Heart right ventricle (tissue), 16 donors: ENCODE results near the gene SELENON. TPM values are rescaled to one million over a fixed set of nuclear protein-coding genes. Genes with fewer than 3 reads are reported as not detected.
A peak's percentile ranks its signal among the peaks of the same experiment; 100 is the strongest.

ENCODE experiments used
- ATAC-seq, 8 donors: fragments of 200-7000 bp; cut with Tn5 transposase; one replicate each; pipeline ENCODE4 v1.9.1; 2020; ENCODE audit warnings: mild to moderate bottlenecking in 8 of 8, moderate library complexity in 8 of 8, moderate number of reproducible peaks in 1 of 8
- DNase-seq, 2 donors: peaks; one replicate each; pipeline ENCODE4 v3.0.0-alpha.2; 2020
- H3K27ac ChIP-seq, 10 donors: fragments of 200-600 bp; sonication (generic) in 2 of 10; one replicate each; pipeline versions ENCODE4 v1.5.0 to v1.8.0; 2020 to 2022; ENCODE audit warnings: mild to moderate bottlenecking in 3 of 10
- H3K27me3 ChIP-seq, 7 donors: fragments of 200-600 bp; one replicate each; pipeline ENCODE4 v1.8.0; 2021 to 2022; ENCODE audit warnings: mild to moderate bottlenecking in 2 of 7
- H3K36me3 ChIP-seq, 9 donors: fragments of 200-600 bp; sonication (generic) in 1 of 9; one replicate each; pipeline versions ENCODE4 v1.5.0 to v1.8.0; 2020 to 2022; ENCODE audit warnings: mild to moderate bottlenecking in 2 of 9
- H3K4me1 ChIP-seq, 9 donors: fragments of 200-600 bp; sonication (generic) in 1 of 9; one replicate each; pipeline versions ENCODE4 v1.5.0 to v1.8.0; 2020 to 2022; ENCODE audit warnings: mild to moderate bottlenecking in 4 of 9
- H3K4me3 ChIP-seq, 10 donors: fragments of 200-600 bp; sonication (generic) in 2 of 10; one replicate each; pipeline versions ENCODE4 v1.5.0 to v1.8.0; 2020 to 2022; ENCODE audit warnings: mild to moderate bottlenecking in 7 of 10, moderate library complexity in 2 of 10
- H3K9me3 ChIP-seq, 11 donors: fragments of 200-600 bp in 10 of 11; sonication (generic) in 2 of 11; one replicate each; pipeline versions ENCODE4 v1.5.0 to v1.8.0; 2013 to 2022; ENCODE audit warnings: mild to moderate bottlenecking in 2 of 11, control low read depth in 1 of 11, moderate library complexity in 1 of 11
- WGBS, 2 donors: extraction: QIAGEN DNeasy Blood & Tissue Kit; methylation state at CpG; one replicate each; pipeline ENCODE4 v1.1.7; 2013; ENCODE audit warnings: inconsistent platforms in 1 of 2; 5-methylcytosine and 5-hydroxymethylcytosine counted together
- intact Hi-C, 10 donors: fragments of 100-400 bp; cut with DNase I; formaldehyde crosslinking; loops; one replicate each; pipeline versions ENCODE4 v1.11.1 to v1.14.2; 2022
- polyA plus RNA-seq, 2 donors: library from polyadenylated mRNA; stranded (reverse); fragments of 200-250 nt; gene quantifications; one replicate each; pipeline ENCODE4 v1.2.3, GENCODE V29; 2013
- total RNA-seq, 10 donors: library from RNA; stranded (reverse); fragmentation: NEBNext Ultra II Directional in 3 of 10; extraction: Animal tissue kit (Norgen Biotek cat#: 25700) in 3 of 10; gene quantifications; one replicate each; pipeline versions ENCODE4 v1.2.1 to v1.2.4, GENCODE V29; 2021 to 2023
- TF ChIP-seq, protein P1 (sequence below), 9 donors: fragments of 200-600 bp; sonication (generic) in 2 of 9; IDR thresholded peaks; one replicate each; pipeline versions ENCODE4 v1.5.0 to v1.8.0; 2021 to 2022; ENCODE audit warnings: antibody characterized with exemption in 9 of 9, mild to moderate bottlenecking in 5 of 9, moderate library complexity in 1 of 9
- donor health status: Arrhythmogenic right ventricular cardiomyopathy.
- donor health status: ischemic (EF 13 %, LVEDD 7.1; RV severe dilation, severe dysfunction).
- donor health status: healthy with polysubstance abuse.
- donor health status: DM: no; HTN: yes; CAD: no.
- donor health status: DM: no; HTN: no; CAD: no.
- donor health status: ischemic (EF 25% LVEDD 6.9; RV normal size, moderate dysfunction).
- donor health status: ischemic (EF 25% LVEDD 5.7; RV mildly dilated, moderate dysfunction).
- donor health status: healthy.
- donor health status: DM: yes; HTN: yes; CAD: no.
- donor health status: Ischemic cardiomyopathy.
- donor health status: ischemic (EF 35%, LVEDD 5.7; RV mildly dilated, moderate dysfunction).
- donor health status: nonischemic (EF 11% LVEDD 7.7; RV severe dilation, severe dysfunction).
- donor health status: DM: yes; HTN: yes; CAD: no.
- donor health status: PGD.
- donor health status: ischemic (EF 29% LVEDD 5.4; RV normal size, mild dysfunction).
- donor health status: nonischemic (EF 23%, LVEDD 6.1; RV moderate dilation, normal function).

The SELENON gene
- total and polyA plus RNA-seq, 12 donors: 32.5 to 75.1 (median 44.5) TPM

GRCh38 chr1:25758466-25759070, 41.4 kb upstream of the SELENON start:
- Histone ChIP-seq H3K27ac (no peak overlapping the region), H3K4me1 (peaks cover 0 to 8% (median 4%) of the 10 kb centered on the region in 9 donors), H3K27me3 (no peaks in the 10 kb centered on the region), H3K36me3 (peaks cover 0 to 33% (median 4%) of the 10 kb centered on the region in 9 donors), H3K9me3 (no peaks in the 10 kb centered on the region), H3K4me3 (no peak overlapping the region)
- ATAC-seq: no peak
- DNase-seq: no peak
- WGBS, 2 donors: 93 to 95% methylated on average over 15 of the region's 15 CpGs
- TF ChIP-seq, protein P1, sequence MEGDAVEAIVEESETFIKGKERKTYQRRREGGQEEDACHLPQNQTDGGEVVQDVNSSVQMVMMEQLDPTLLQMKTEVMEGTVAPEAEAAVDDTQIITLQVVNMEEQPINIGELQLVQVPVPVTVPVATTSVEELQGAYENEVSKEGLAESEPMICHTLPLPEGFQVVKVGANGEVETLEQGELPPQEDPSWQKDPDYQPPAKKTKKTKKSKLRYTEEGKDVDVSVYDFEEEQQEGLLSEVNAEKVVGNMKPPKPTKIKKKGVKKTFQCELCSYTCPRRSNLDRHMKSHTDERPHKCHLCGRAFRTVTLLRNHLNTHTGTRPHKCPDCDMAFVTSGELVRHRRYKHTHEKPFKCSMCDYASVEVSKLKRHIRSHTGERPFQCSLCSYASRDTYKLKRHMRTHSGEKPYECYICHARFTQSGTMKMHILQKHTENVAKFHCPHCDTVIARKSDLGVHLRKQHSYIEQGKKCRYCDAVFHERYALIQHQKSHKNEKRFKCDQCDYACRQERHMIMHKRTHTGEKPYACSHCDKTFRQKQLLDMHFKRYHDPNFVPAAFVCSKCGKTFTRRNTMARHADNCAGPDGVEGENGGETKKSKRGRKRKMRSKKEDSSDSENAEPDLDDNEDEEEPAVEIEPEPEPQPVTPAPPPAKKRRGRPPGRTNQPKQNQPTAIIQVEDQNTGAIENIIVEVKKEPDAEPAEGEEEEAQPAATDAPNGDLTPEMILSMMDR (IDR thresholded peaks at IDR 0.05): no peak
- intact Hi-C loops: no loop called here

DNA sequence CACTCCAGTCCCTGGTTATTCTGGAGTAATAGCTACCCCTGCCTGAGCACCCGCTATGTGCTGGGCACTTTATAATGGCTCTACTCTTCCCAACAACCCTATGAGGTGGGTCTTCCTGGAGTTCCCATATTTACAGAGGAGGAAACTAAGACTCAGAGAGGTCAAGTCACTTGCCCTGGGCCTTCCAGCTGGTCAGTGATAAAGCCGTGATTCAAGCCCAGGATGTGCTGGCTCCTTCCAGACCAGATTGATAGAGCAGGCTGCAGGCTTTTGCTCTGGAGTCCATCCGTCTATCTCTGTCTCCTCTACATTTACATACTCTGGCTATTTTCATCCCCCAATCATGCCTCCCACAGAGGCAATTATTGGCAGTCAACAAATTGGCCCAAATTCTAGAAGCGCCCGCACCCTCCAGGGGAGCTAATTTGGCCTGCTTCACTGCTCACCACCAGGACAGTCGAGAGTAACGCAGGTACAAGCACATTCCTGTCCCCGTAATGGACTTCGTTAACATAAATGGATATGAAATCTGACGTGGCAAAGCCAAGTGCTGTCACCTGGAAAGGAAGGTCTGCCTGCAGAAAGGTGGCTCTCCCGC, 39.8 kb upstream of the SELENON start:
- no peaks in the 10 kb centered on the region for H3K27me3 ChIP-seq
- TF ChIP-seq, protein P1 (IDR thresholded peaks at IDR 0.05): no peak
- H3K4me1 ChIP-seq: peaks cover 0 to 11% (median 5%) of the 10 kb centered on the region in 9 donors
- H3K36me3 ChIP-seq: peaks cover 0 to 34% (median 2%) of the 10 kb centered on the region in 9 donors
- DNase-seq (no peak), ATAC-seq (no peak)
- H3K4me3 ChIP-seq: no peak overlapping the region
- intact Hi-C loops: no loop called here
- whole genome bisulfite sequencing, 2 donors: 62 to 73% methylated on average over 11 of the region's 11 CpGs
- no peak overlapping the region for H3K27ac ChIP-seq
- H3K9me3 ChIP-seq: no peaks in the 10 kb centered on the region

- 74 to 76% methylated on average over 5 of the region's 5 CpGs for WGBS, 2 donors
- intact Hi-C loops: no loop called here
- Histone ChIP-seq H3K9me3 (no peaks in the 10 kb centered on the region), H3K27ac (no peak overlapping the region), H3K4me1 (peaks cover 0 to 18% (median 8%) of the 10 kb centered on the region in 9 donors), H3K4me3 (no peak overlapping the region), H3K27me3 (no peaks in the 10 kb centered on the region), H3K36me3 (peaks cover 0 to 30% (median 0%) of the 10 kb centered on the region in 9 donors)
- DNase-seq: no peak
- TF ChIP-seq, protein P1 (IDR thresholded peaks at IDR 0.05): no peak
- no peak for ATAC-seq
These were observed 39.1 kb upstream of the SELENON start for GRCh38 chr1:25760871-25761270.

GRCh38 chr1:25763493-25763892, 36.5 kb upstream of the SELENON start:
- Histone ChIP-seq H3K4me3 (no peak overlapping the region), H3K27ac (no peak overlapping the region), H3K27me3 (no peaks in the 10 kb centered on the region), H3K36me3 (peaks cover 0 to 26% (median 0%) of the 10 kb centered on the region in 9 donors), H3K9me3 (no peaks in the 10 kb centered on the region), H3K4me1 (peaks cover 0 to 28% (median 17%) of the 10 kb centered on the region in 9 donors)
- TF ChIP-seq, protein P1 (IDR thresholded peaks at IDR 0.05): no peak
- no peak for DNase-seq
- WGBS, 2 donors: 71 to 80% methylated on average over 10 of the region's 10 CpGs
- peak in 1 of 8 donors; percentile 19 for ATAC-seq
- intact Hi-C loops: no loop called here
